ENCODE data around the gene HAL.

The HAL gene

GRCh38 chr12:96020314-96021003, 24.3 kb upstream of the HAL start:
- Histone ChIP-seq H3K36me3 (ENCODE audit: control insufficient read depth, insufficient read depth, low read length) (no peaks in the 10 kb centered on the region; the same call in 1 of the 2 replicates), H3K4me3 (replicated peaks; ENCODE audit: low read depth, low read length) (no peak overlapping the region), H3K27me3 (replicated peaks; ENCODE audit: control insufficient read depth, insufficient read depth, low read length) (no peaks in the 10 kb centered on the region)
- peak; percentile 17 for DNase-seq (ENCODE audit: extremely low read depth, insufficient read length)
- TF ChIP-seq CTCF (IDR thresholded peaks at IDR 0.05; ENCODE audit: insufficient read depth, low read length, poor library complexity, severe bottlenecking): no peak

GRCh38 chr12:96015672-96016071, 19.5 kb upstream of the HAL start:
- no peak for TF ChIP-seq CTCF (IDR thresholded peaks at IDR 0.05; ENCODE audit: insufficient read depth, low read length, poor library complexity, severe bottlenecking)
- no peak for DNase-seq (ENCODE audit: extremely low read depth, insufficient read length)
- Histone ChIP-seq H3K36me3 (ENCODE audit: control insufficient read depth, insufficient read depth, low read length) (no peaks in the 10 kb centered on the region; the same call in none of the 2 replicates), H3K27me3 (replicated peaks; ENCODE audit: control insufficient read depth, insufficient read depth, low read length) (no peaks in the 10 kb centered on the region), H3K4me3 (replicated peaks; ENCODE audit: low read depth, low read length) (no peak overlapping the region)

GRCh38 chr12:96014943-96015599, 18.9 kb upstream of the HAL start:
- Histone ChIP-seq H3K27me3 (replicated peaks; ENCODE audit: control insufficient read depth, insufficient read depth, low read length) (no peaks in the 10 kb centered on the region), H3K36me3 (ENCODE audit: control insufficient read depth, insufficient read depth, low read length) (peaks cover 1% of the 10 kb centered on the region), H3K4me3 (replicated peaks; ENCODE audit: low read depth, low read length) (no peak overlapping the region)
- DNase-seq (ENCODE audit: extremely low read depth, insufficient read length): no peak
- no peak for TF ChIP-seq CTCF (IDR thresholded peaks at IDR 0.05; ENCODE audit: insufficient read depth, low read length, poor library complexity, severe bottlenecking)

- DNase-seq (ENCODE audit: extremely low read depth, insufficient read length): no peak
- Histone ChIP-seq H3K36me3 (ENCODE audit: control insufficient read depth, insufficient read depth, low read length) (peaks cover 5% of the 10 kb centered on the region), H3K27me3 (replicated peaks; ENCODE audit: control insufficient read depth, insufficient read depth, low read length) (no peaks in the 10 kb centered on the region), H3K4me3 (replicated peaks; ENCODE audit: low read depth, low read length) (no peak overlapping the region)
- no peak for TF ChIP-seq CTCF (IDR thresholded peaks at IDR 0.05; ENCODE audit: insufficient read depth, low read length, poor library complexity, severe bottlenecking)
Measured at GRCh38 chr12:96007729-96008128, 11.6 kb upstream of the HAL start.

GRCh38 chr12:96006727-96007126, 10.6 kb upstream of the HAL start:
- no peaks in the 10 kb centered on the region for H3K27me3 ChIP-seq (replicated peaks; ENCODE audit: control insufficient read depth, insufficient read depth, low read length)
- H3K4me3 ChIP-seq (replicated peaks; ENCODE audit: low read depth, low read length): no peak overlapping the region
- TF ChIP-seq CTCF (IDR thresholded peaks at IDR 0.05; ENCODE audit: insufficient read depth, low read length, poor library complexity, severe bottlenecking): no peak
- peaks cover 5% of the 10 kb centered on the region for H3K36me3 ChIP-seq (ENCODE audit: control insufficient read depth, insufficient read depth, low read length)
- no peak for DNase-seq (ENCODE audit: extremely low read depth, insufficient read length)
